IMR-90 (cell line): ENCODE measurements around the gene ATP6V1D. TPM values are rescaled to one million over a fixed set of nuclear protein-coding genes. Genes with fewer than 3 reads are reported as not detected.

Experiments
- ATAC-seq: fragments of 200-7000 bp; cut with Tn5 transposase; 2 replicates; pipeline ENCODE4 v1.9.1; 2020; ENCODE audit warnings: low read depth, mild to moderate bottlenecking, moderate library complexity
- BruUV-seq: library from RNA; stranded (reverse); fragments of 400-500 nt; replicated peaks from 2 replicates; lab custom pipeline; 2021; lab: Mats Ljungman, UMichigan
- CTCF ChIA-PET: fragments of 300-600 bp; formaldehyde crosslinking; extraction: SDS; loops from one replicate; lab custom pipeline; 2021; ENCODE audit warnings: antibody characterized with exemption; lab: Yijun Ruan, JAX
- POLR2A ChIA-PET: fragments of 300-600 bp; sonication (Branson Sonifier 250); formaldehyde crosslinking; loops from one replicate; lab custom pipeline; 2022; ENCODE audit warnings: antibody characterized with exemption; ENCODE audit not compliant: unreplicated experiment; lab: Charles Lee
- DNase-seq: peaks from one replicate; pipeline ENCODE4 v3.0.0; 2013
- H2AFZ ChIP-seq: replicated peaks from 2 replicates; pipeline ENCODE3; 2013; ENCODE audit warnings: low read length, mild to moderate bottlenecking; ENCODE audit not compliant: poor library complexity
- H2AK5ac ChIP-seq: 2 replicates; pipeline ENCODE4 v1.6.1; 2013; ENCODE audit warnings: low read depth, low read length, inconsistent platforms
- H2AK9ac ChIP-seq: replicated peaks from 2 replicates; pipeline ENCODE3; 2013; ENCODE audit warnings: mild to moderate bottlenecking, low read depth, low read length, moderate library complexity; ENCODE audit not compliant: poor library complexity
- H2BK120ac ChIP-seq: 2 replicates; pipeline ENCODE4 v1.6.1; 2013; ENCODE audit warnings: low read depth, low read length, inconsistent platforms
- H2BK15ac ChIP-seq: 3 replicates; pipeline ENCODE4 v1.6.1; 2013; ENCODE audit warnings: low read depth, low read length, inconsistent platforms
- H2BK20ac ChIP-seq: 2 replicates; pipeline ENCODE4 v1.6.1; 2013; ENCODE audit warnings: low read depth, mild to moderate bottlenecking, inconsistent platforms, low read length, moderate library complexity
- H2BK5ac ChIP-seq: 2 replicates; pipeline ENCODE4 v1.6.1; 2013; ENCODE audit warnings: mild to moderate bottlenecking, low read depth, low read length, inconsistent platforms; ENCODE audit not compliant: poor library complexity, severe bottlenecking
- H3K14ac ChIP-seq: replicated peaks from 2 replicates; pipeline ENCODE4 v1.6.1; 2013; ENCODE audit warnings: low read depth, low read length, inconsistent platforms
- H3K18ac ChIP-seq: 2 replicates; pipeline ENCODE4 v1.6.1; 2013; ENCODE audit warnings: low read depth, low read length, control low read depth
- H3K23ac ChIP-seq: 2 replicates; pipeline ENCODE4 v1.6.1; 2013; ENCODE audit warnings: low read depth, low read length, inconsistent platforms
- H3K27ac ChIP-seq: 2 replicates; pipeline ENCODE4 v1.5.1; 2013; ENCODE audit warnings: mild to moderate bottlenecking, control low read depth, low read length; ENCODE audit not compliant: insufficient read depth
- H3K27me3 ChIP-seq: 2 replicates; pipeline ENCODE4 v1.6.1; 2013; ENCODE audit warnings: low read length; ENCODE audit not compliant: control insufficient read depth, insufficient read depth
- H3K36me3 ChIP-seq: 2 replicates; pipeline ENCODE4 v1.6.1; 2013; ENCODE audit warnings: low read length, mixed read lengths; ENCODE audit not compliant: control insufficient read depth, insufficient read depth
- H3K4ac ChIP-seq: 2 replicates; pipeline ENCODE4 v1.6.1; 2013; ENCODE audit warnings: low read depth, low read length, inconsistent platforms
- H3K4me1 ChIP-seq: 2 replicates; pipeline ENCODE4 v1.6.1; 2013; ENCODE audit warnings: low read length, mixed read lengths; ENCODE audit not compliant: control insufficient read depth, insufficient read depth
- H3K4me2 ChIP-seq: 2 replicates; pipeline ENCODE4 v1.6.1; 2013; ENCODE audit warnings: low read depth, mild to moderate bottlenecking, control low read depth, low read length, moderate library complexity
- H3K4me3 ChIP-seq: 2 replicates; pipeline ENCODE4 v1.5.1; 2013; ENCODE audit warnings: low read depth, mild to moderate bottlenecking, control low read depth, low read length, moderate library complexity; ENCODE audit not compliant: insufficient read depth
- H3K56ac ChIP-seq: 2 replicates; pipeline ENCODE4 v1.6.1; 2013; ENCODE audit warnings: low read length, inconsistent platforms; ENCODE audit not compliant: insufficient read depth; ENCODE audit errors: extremely low read depth
- H3K79me1 ChIP-seq, 2 experiments: 2 replicates each; pipeline ENCODE4 v1.6.1; 2013; ENCODE audit warnings: low read length in 2 of 2, inconsistent platforms in 1 of 2, low read depth in 1 of 2
- H3K9ac ChIP-seq: 2 replicates; pipeline ENCODE4 v1.6.1; 2013; ENCODE audit warnings: low read depth, low read length, control low read depth
- H3K9me1 ChIP-seq: 2 replicates; pipeline ENCODE4 v1.6.1; 2013; ENCODE audit warnings: low read length, inconsistent platforms; ENCODE audit not compliant: insufficient read depth
- H3K9me3 ChIP-seq: 2 replicates; pipeline ENCODE4 v1.6.1; 2013; ENCODE audit warnings: low read length; ENCODE audit not compliant: control insufficient read depth, insufficient read depth
- H4K20me1 ChIP-seq: 2 replicates; pipeline ENCODE4 v1.6.1; 2013; ENCODE audit warnings: low read length, inconsistent platforms; ENCODE audit not compliant: insufficient read depth
- H4K5ac ChIP-seq: 2 replicates; pipeline ENCODE4 v1.6.1; 2013; ENCODE audit warnings: mild to moderate bottlenecking, low read depth, low read length, control low read depth
- H4K8ac ChIP-seq, 2 experiments: 2 replicates each; pipeline ENCODE4 v1.6.1; 2013; ENCODE audit warnings: low read depth in 2 of 2, low read length in 2 of 2, control low read depth in 1 of 2, inconsistent platforms in 1 of 2
- H4K91ac ChIP-seq: 2 replicates; pipeline ENCODE4 v1.6.1; 2013; ENCODE audit warnings: low read depth, low read length, inconsistent platforms; ENCODE audit not compliant: insufficient read depth
- BHLHE40 ChIP-seq: fragments of 150-350 bp; IDR thresholded peaks from 2 replicates; pipeline ENCODE4 v1.6.1; 2016; ENCODE audit warnings: mild to moderate bottlenecking, low read depth, low read length
- CHD1 ChIP-seq: IDR thresholded peaks from 2 replicates; pipeline ENCODE4 v1.6.1; 2012; ENCODE audit warnings: low read depth, low read length, improper control_type of control experiment
- POLR2A ChIP-seq: IDR thresholded peaks from 2 replicates; pipeline ENCODE4 v1.6.1; 2012; ENCODE audit warnings: mild to moderate bottlenecking, low read depth, low read length
- WGBS, 2 experiments: methylation state at CpG; one replicate each; pipeline versions ENCODE4 v1.1.5 to v1.1.7; 2013; ENCODE audit warnings: missing lambda C conversion rate in 2 of 2; ENCODE audit not compliant: insufficient read length in 1 of 2; ENCODE audit errors: extremely low coverage in 2 of 2; 5-methylcytosine and 5-hydroxymethylcytosine counted together
- dilution Hi-C: fragments of 300-500 bp; cut with HindIII; formaldehyde crosslinking; loops from one replicate; pipeline ENCODE4 v1.14.3; 2018; ENCODE audit warnings: low sequenced_read_pairs; ENCODE audit not compliant: unreplicated experiment
- in situ Hi-C: fragments of 300-500 bp; cut with MboI; formaldehyde crosslinking; loops from 3 replicates; pipeline ENCODE4 v1.14.3; 2019; ENCODE audit warnings: low sequenced_read_pairs, inconsistent platforms, mixed read lengths
- intact Hi-C: fragments of 100-400 bp; cut with micrococcal nuclease; formaldehyde crosslinking; loops from 2 replicates; pipeline ENCODE4 v1.10.0; 2022
- polyA plus RNA-seq, 3 experiments: library from polyadenylated mRNA; depleted of rRNA; stranded (reverse); fragments of >200 nt; gene quantifications; 2 replicates each; pipeline ENCODE4 v1.2.3, GENCODE V29; 2012; ENCODE audit warnings: low replicate concordance in 1 of 3
- total RNA-seq: library from RNA; depleted of rRNA; stranded (reverse); fragments of >200 nt; gene quantifications from 2 replicates; pipeline ENCODE4 v1.2.3, GENCODE V29; 2012

ATP6V1D gene
- total and polyA plus RNA-seq, 2 of the 4 experiments (the other 2 are of a cell fraction), result 54.5 to 113 TPM

DNA sequence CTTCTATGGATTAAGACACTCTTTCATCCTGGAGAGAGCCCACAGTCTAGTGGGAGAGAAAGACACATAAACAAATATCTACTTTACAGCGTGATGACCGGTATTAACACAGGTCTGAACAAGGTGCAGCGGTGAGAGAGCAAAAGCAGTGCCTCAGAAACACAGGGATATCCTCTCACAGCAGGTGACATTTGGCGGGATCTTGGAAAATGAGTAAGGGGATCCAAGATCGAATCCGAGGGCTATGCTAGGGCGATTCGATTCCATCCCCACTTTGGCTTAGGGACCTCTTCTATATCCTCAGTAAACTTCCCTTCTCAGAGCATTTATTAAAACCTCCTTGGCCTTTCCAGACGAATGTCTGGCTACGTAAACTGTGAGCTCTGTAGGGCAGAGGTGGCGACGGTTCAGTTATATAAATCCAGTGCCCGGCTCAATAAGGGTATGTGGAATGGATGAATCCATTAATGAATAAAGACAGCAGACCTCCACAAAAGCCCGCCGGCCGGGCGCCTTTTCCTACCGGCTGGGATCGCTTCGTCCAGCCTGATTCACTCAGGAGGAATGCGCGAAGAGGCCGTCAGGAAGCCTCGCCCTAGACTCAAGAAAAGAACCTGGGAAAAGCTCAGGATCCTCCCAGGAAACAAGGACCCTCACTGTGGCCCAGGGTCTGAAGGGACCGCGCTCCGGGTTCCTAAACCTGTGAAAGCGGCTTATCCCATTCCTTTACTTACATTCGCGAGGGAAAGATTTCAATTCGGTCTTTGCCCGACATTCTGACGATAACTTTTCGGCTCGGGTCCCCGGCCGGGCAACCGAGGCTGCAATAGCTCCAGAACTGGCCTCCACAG lies 455 bp downstream of the ATP6V1D start:
- Histone ChIP-seq H4K8ac (peak overlapping the region; percentile 33 to 83), H3K9me1 (peaks cover 2% of the 10 kb centered on the region; the same call in 1 of the 2 replicates), H2AFZ (peak overlapping the region; percentile 87), H3K79me1 (peaks cover 0 to 27% of the 10 kb centered on the region in 2 experiments; a peak in 2 of 4 replicates), H3K4me3 (peak overlapping the region; percentile 53), H3K18ac (peak overlapping the region; percentile 1; the same call in 1 of the 2 replicates), H2AK5ac (peak overlapping the region; percentile 82; the same call in 1 of the 2 replicates), H4K91ac (peak overlapping the region; percentile 68), H3K23ac (peak overlapping the region; percentile 83), H2BK20ac (no peak overlapping the region), H3K4me2 (peak overlapping the region; percentile 85), H2AK9ac (peak overlapping the region; percentile 93), H3K27me3 (no peaks in the 10 kb centered on the region), H3K27ac (peak overlapping the region; percentile 63), H3K9me3 (no peaks in the 10 kb centered on the region), H3K4ac (peak overlapping the region; percentile 78), H3K36me3 (no peaks in the 10 kb centered on the region; the same call in 1 of the 2 replicates), H4K20me1 (peaks cover 19% of the 10 kb centered on the region), H2BK5ac (peak overlapping the region; percentile 65), H2BK15ac (no peak overlapping the region), H3K14ac (peak overlapping the region; percentile 83), H2BK120ac (no peak overlapping the region; the same call in 1 of the 2 replicates), H4K5ac (peak overlapping the region; percentile 2; the same call in 1 of the 2 replicates), H3K4me1 (peaks cover 2% of the 10 kb centered on the region; the same call in 1 of the 2 replicates), H3K9ac (peak overlapping the region; percentile 65), H3K56ac (peak overlapping the region; percentile 87)
- intact Hi-C loops (loop anchor here (1.0 kb wide), 1 partner anchor 118 kb away; the partner anchor contains the start of gene PALS1), dilution Hi-C loops (no loop called here), in situ Hi-C loops (no loop called here)
- POLR2A ChIA-PET, result no interaction called here
- ATAC-seq (peak; percentile 30), DNase-seq (peak; percentile 63)
- TF ChIP-seq POLR2A (peak; percentile 90), BHLHE40 (no peak), CHD1 (peak; percentile 94)
- WGBS, 2 experiments, result 0% methylated on average over 4 of the region's 38 CpGs; no CpG with 5 or more reads in 1 of the 2 experiments
- TSS peak; percentile 41 for BruUV-seq
- CTCF ChIA-PET, result interaction anchor here (0.5 to 1.6 kb wide), 19 partner anchors 8 to 506 kb away, joined by 3 to 9 read pairs (median 3); no protein-coding TSS in a partner anchor
